SH-SY5Y (cell line): Measurements from ENCODE around the gene MYH13.

Source experiments
- GATA2 ChIP-seq: IDR thresholded peaks from 2 replicates; pipeline ENCODE4 v1.6.1; 2011; ENCODE audit warnings: mild to moderate bottlenecking, low read depth, low read length
- GATA3 ChIP-seq: IDR thresholded peaks from 2 replicates; pipeline ENCODE4 v1.6.1; 2011; ENCODE audit warnings: low read depth, mild to moderate bottlenecking, low read length, moderate library complexity

DNA sequence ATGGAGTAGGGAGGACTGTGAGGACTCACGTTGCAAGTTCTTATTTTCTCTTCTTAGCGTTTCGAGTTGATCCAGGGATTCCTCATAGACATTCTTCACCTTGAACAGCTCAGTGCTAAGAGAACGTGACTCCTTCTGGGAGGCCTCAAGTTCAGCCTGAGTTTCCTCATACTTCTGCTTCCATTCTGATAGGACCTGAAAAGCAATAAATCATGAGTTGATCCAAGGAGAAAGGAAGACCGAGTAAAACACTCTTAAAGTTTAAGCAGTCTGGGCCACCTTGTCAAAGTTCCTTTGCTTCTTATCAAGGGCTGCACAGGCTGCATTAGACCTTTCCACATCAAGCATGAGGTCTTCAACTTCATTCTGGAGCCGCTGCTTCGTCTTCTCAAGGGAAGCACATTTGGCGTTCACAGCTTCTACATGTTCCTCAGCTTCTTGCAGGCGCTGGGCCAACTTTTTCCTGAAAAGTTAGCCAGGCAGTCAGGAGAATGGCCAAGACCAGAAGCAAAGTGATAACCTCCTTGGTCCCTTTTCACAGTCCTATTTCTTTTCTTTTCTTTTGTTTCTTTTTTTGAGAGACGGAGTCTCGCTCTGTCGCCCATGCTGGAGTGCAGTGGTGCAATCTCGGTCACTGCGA lies 23.8 kb upstream of the MYH13 start:
- TF ChIP-seq GATA3 (no peak), GATA2 (no peak)
